Fibroblast of lung (primary cell): ENCODE data around the gene AGRP.

Source experiments
- CTCF ChIP-seq, 2 donors: IDR thresholded peaks in 1 of 2; conservative IDR thresholded peaks in 1 of 2; 1 replicate in 1 of 2; 2 replicates in 1 of 2; pipeline ENCODE4 v1.5.1; 2011 to 2012; ENCODE audit warnings: low read length in 2 of 2, control low read depth in 1 of 2, inconsistent platforms in 1 of 2, low read depth in 1 of 2, mild to moderate bottlenecking in 1 of 2
- EZH2 ChIP-seq: IDR thresholded peaks from 2 replicates; pipeline ENCODE4 v1.5.1; 2012; ENCODE audit warnings: low read length, control low read depth, mild to moderate bottlenecking; ENCODE audit errors: missing control alignments

GRCh38 chr16:67436640-67437193, 46.6 kb downstream of the AGRP start:
- no peak for TF ChIP-seq CTCF (conservative IDR thresholded peaks at IDR 0.05 in 1 of 2, IDR thresholded peaks at IDR 0.05 in 1 of 2; ENCODE audit: low read depth in 1 of 2, low read length in 2 of 2)
- no peak for TF ChIP-seq EZH2
